Lower leg skin (tissue), 3 donors: ENCODE data around the gene TLR2.

ENCODE experiments used
- CTCF ChIP-seq, 3 donors: fragments of 450-650 bp; IDR thresholded peaks; one replicate each; pipeline ENCODE4 v1.5.1; 2016; ENCODE audit warnings: antibody characterized with exemption in 3 of 3, mild to moderate bottlenecking in 3 of 3, moderate library complexity in 2 of 3
- POLR2A ChIP-seq, 2 donors: fragments of 450-650 bp; IDR thresholded peaks; one replicate each; pipeline ENCODE4 v1.6.1; 2016 to 2017; ENCODE audit warnings: antibody characterized with exemption in 2 of 2, mild to moderate bottlenecking in 1 of 2, moderate library complexity in 1 of 2

GRCh38 chr4:153725136-153725830 is 41.2 kb downstream of the TLR2 start:
- TF ChIP-seq CTCF (IDR thresholded peaks at IDR 0.05) (no peak), POLR2A (IDR thresholded peaks at IDR 0.05) (no peak)
